Glutamatergic neuron (in vitro differentiated cells): ENCODE measurements around the gene ING4. TPM values are rescaled to one million over a fixed set of nuclear protein-coding genes. Genes with fewer than 3 reads are reported as not detected.
A peak's percentile ranks its signal among the peaks of the same experiment; 100 is the strongest.

Source experiments
- DNase-seq: peaks from one replicate; pipeline ENCODE4 v3.0.0; 2022
- H3K27ac Mint-ChIP-seq: one replicate; pipeline ENCODE4 v1.8.0; 2020; ENCODE audit warnings: mild to moderate bottlenecking, mixed read lengths, inconsistent platforms; ENCODE audit not compliant: unreplicated experiment
- H3K27me3 Mint-ChIP-seq: one replicate; pipeline ENCODE4 v1.8.0; 2020; ENCODE audit warnings: mild to moderate bottlenecking, moderate library complexity, mixed read lengths, inconsistent platforms; ENCODE audit not compliant: unreplicated experiment
- H3K36me3 Mint-ChIP-seq: one replicate; pipeline ENCODE4 v1.8.0; 2020; ENCODE audit warnings: mild to moderate bottlenecking, mixed read lengths, inconsistent platforms; ENCODE audit not compliant: unreplicated experiment
- H3K4me1 Mint-ChIP-seq: one replicate; pipeline ENCODE4 v1.8.0; 2020; ENCODE audit warnings: mild to moderate bottlenecking, low read depth, mixed read lengths, inconsistent platforms; ENCODE audit not compliant: unreplicated experiment
- H3K4me3 Mint-ChIP-seq: one replicate; pipeline ENCODE4 v1.8.0; 2020; ENCODE audit warnings: mild to moderate bottlenecking, mixed read lengths, inconsistent platforms; ENCODE audit not compliant: unreplicated experiment
- H3K9me3 Mint-ChIP-seq: one replicate; pipeline ENCODE4 v1.8.0; 2020; ENCODE audit warnings: mild to moderate bottlenecking, moderate library complexity, mixed read lengths, inconsistent platforms; ENCODE audit not compliant: unreplicated experiment
- total RNA-seq: library from RNA; stranded (reverse); fragmentation: NEBNext Ultra II Directional; extraction: Animal tissue kit (Norgen Biotek cat#: 25700); gene quantifications from one replicate; pipeline ENCODE4 v1.2.1, GENCODE V29; 2021; ENCODE audit not compliant: unreplicated experiment
- TF ChIP-seq, protein P1 (sequence below): fragments of 200-600 bp; sonication (generic); IDR thresholded peaks from one replicate; pipeline ENCODE4 v1.5.0; 2021; ENCODE audit not compliant: partially characterized antibody, unreplicated experiment

Gene ING4
- total RNA-seq, 1 donor from 2014 or later: 76.9 TPM

DNA sequence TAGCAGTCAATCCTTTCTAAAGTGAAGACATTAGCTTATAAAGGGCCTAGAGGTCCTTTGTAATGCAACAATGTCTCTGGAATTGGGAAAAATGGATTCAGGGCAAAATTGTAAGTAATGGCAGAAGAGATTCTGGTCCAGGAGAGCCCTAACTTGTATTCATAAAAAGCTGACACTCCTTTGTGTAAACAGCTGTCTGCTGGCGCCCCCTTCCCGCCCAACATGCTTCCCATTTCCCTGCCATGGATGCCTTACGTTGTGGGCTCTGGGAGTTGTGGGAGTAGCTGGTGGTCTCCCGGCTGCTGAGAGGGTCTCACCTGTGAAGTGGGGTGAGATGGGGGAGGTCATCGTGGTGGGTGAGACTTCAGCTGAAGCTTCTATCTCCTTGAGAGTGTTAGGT lies 18.0 kb downstream of the ING4 start:
- Mint-ChIP-seq H3K27ac (peak overlapping the region; percentile 69), H3K27me3 (peaks cover 11% of the 10 kb centered on the region), H3K9me3 (peaks cover 12% of the 10 kb centered on the region), H3K4me1 (peaks cover 5% of the 10 kb centered on the region), H3K36me3 (peaks cover 36% of the 10 kb centered on the region), H3K4me3 (no peak overlapping the region)
- no peak for DNase-seq
- TF ChIP-seq, protein P1, sequence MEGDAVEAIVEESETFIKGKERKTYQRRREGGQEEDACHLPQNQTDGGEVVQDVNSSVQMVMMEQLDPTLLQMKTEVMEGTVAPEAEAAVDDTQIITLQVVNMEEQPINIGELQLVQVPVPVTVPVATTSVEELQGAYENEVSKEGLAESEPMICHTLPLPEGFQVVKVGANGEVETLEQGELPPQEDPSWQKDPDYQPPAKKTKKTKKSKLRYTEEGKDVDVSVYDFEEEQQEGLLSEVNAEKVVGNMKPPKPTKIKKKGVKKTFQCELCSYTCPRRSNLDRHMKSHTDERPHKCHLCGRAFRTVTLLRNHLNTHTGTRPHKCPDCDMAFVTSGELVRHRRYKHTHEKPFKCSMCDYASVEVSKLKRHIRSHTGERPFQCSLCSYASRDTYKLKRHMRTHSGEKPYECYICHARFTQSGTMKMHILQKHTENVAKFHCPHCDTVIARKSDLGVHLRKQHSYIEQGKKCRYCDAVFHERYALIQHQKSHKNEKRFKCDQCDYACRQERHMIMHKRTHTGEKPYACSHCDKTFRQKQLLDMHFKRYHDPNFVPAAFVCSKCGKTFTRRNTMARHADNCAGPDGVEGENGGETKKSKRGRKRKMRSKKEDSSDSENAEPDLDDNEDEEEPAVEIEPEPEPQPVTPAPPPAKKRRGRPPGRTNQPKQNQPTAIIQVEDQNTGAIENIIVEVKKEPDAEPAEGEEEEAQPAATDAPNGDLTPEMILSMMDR: no peak

GRCh38 chr12:6644257-6644596 lies 18.7 kb downstream of the ING4 start:
- no peak for DNase-seq
- H3K36me3 Mint-ChIP-seq: peaks cover 36% of the 10 kb centered on the region
- no peak overlapping the region for H3K27ac Mint-ChIP-seq
- peaks cover 5% of the 10 kb centered on the region for H3K4me1 Mint-ChIP-seq
- TF ChIP-seq, protein P1: no peak
- no peak overlapping the region for H3K4me3 Mint-ChIP-seq
- H3K27me3 Mint-ChIP-seq: peaks cover 10% of the 10 kb centered on the region
- peaks cover 12% of the 10 kb centered on the region for H3K9me3 Mint-ChIP-seq

GRCh38 chr12:6643569-6644256 lies 19.2 kb downstream of the ING4 start:
- peaks cover 12% of the 10 kb centered on the region for H3K9me3 Mint-ChIP-seq
- peaks cover 36% of the 10 kb centered on the region for H3K36me3 Mint-ChIP-seq
- no peak for DNase-seq
- no peak overlapping the region for H3K27ac Mint-ChIP-seq
- TF ChIP-seq, protein P1: no peak
- peaks cover 5% of the 10 kb centered on the region for H3K4me1 Mint-ChIP-seq
- H3K27me3 Mint-ChIP-seq: peaks cover 10% of the 10 kb centered on the region
- no peak overlapping the region for H3K4me3 Mint-ChIP-seq

- TF ChIP-seq, protein P1: no peak
- peaks cover 5% of the 10 kb centered on the region for H3K9me3 Mint-ChIP-seq
- no peak overlapping the region for H3K27ac Mint-ChIP-seq
- DNase-seq: no peak
- peaks cover 1% of the 10 kb centered on the region for H3K4me1 Mint-ChIP-seq
- H3K36me3 Mint-ChIP-seq: peaks cover 30% of the 10 kb centered on the region
- no peak overlapping the region for H3K4me3 Mint-ChIP-seq
- peaks cover 7% of the 10 kb centered on the region for H3K27me3 Mint-ChIP-seq
These were observed 21.8 kb downstream of the ING4 start for GRCh38 chr12:6641131-6641530.

DNA sequence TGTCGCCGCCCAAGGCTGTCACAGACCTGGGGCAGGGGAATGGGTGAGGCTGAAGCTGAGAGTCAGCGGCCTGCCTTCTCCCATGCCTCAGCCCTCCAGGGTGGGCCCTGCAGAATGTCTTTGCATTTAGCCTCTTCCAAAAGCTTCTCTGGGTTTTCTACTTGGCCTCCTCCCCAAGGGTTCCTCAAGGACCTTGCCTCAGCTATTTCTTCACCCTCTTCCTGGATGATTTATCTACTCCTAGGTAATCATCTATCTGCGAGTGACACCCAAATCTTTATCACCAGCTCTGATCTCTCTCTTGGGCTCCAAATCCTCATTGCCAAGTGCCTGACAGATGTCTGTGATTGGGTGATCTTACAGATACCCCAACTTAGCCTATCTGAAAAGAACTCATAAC lies 22.4 kb downstream of the ING4 start:
- H3K9me3 Mint-ChIP-seq: peaks cover 5% of the 10 kb centered on the region
- no peak overlapping the region for H3K27ac Mint-ChIP-seq
- H3K4me1 Mint-ChIP-seq: peaks cover 2% of the 10 kb centered on the region
- H3K4me3 Mint-ChIP-seq: no peak overlapping the region
- peaks cover 8% of the 10 kb centered on the region for H3K27me3 Mint-ChIP-seq
- TF ChIP-seq, protein P1: no peak
- H3K36me3 Mint-ChIP-seq: peaks cover 30% of the 10 kb centered on the region
- no peak for DNase-seq
